GM23338 (cell line): ENCODE data around the gene NACA2.

Experiments
- CREB1 ChIP-seq: fragments of 250-450 bp; sonication (Bioruptor Pico); IDR thresholded peaks from 2 replicates; pipeline ENCODE4 v1.5.0; 2020; ENCODE audit warnings: low read depth, mild to moderate bottlenecking, moderate library complexity
- CTCF ChIP-seq, 2 experiments: fragments of 200-600 bp in 1 of 2; sonication (generic) in 1 of 2; conservative IDR thresholded peaks; 2 replicates each; pipeline versions ENCODE4 v1.5.1 to v1.6.1; 2016 to 2017; ENCODE audit warnings: antibody characterized with exemption in 2 of 2, low read depth in 2 of 2, mild to moderate bottlenecking in 2 of 2, moderate library complexity in 1 of 2
- ETS1 ChIP-seq: IDR thresholded peaks from 2 replicates; pipeline ENCODE4 v1.6.1; 2016; ENCODE audit warnings: antibody characterized with exemption
- EZH2 ChIP-seq: fragments of 200-600 bp; sonication (generic); IDR thresholded peaks from one replicate; pipeline ENCODE4 v1.8.0; 2017; ENCODE audit warnings: antibody characterized with exemption, mild to moderate bottlenecking, low read depth; ENCODE audit not compliant: unreplicated experiment
- EZH2phosphoT487 ChIP-seq: fragments of 200-600 bp; sonication (generic); IDR thresholded peaks from one replicate; pipeline ENCODE4 v1.8.1; 2018; ENCODE audit warnings: antibody characterized with exemption; ENCODE audit not compliant: unreplicated experiment
- JUNB ChIP-seq: IDR thresholded peaks from one replicate; pipeline ENCODE4 v1.6.1; 2016; ENCODE audit warnings: antibody characterized with exemption; ENCODE audit not compliant: unreplicated experiment
- NANOG ChIP-seq: IDR thresholded peaks from 2 replicates; pipeline ENCODE4 v1.6.1; 2016; ENCODE audit warnings: antibody characterized with exemption, borderline replicate concordance
- POLR2AphosphoS5 ChIP-seq: IDR thresholded peaks from 2 replicates; pipeline ENCODE4 v1.6.1; 2016; ENCODE audit warnings: antibody characterized with exemption, low read depth
- REST ChIP-seq: IDR thresholded peaks from one replicate; pipeline ENCODE4 v1.6.1; 2018; ENCODE audit warnings: antibody characterized with exemption; ENCODE audit not compliant: unreplicated experiment
- STAT1 ChIP-seq: IDR thresholded peaks from one replicate; pipeline ENCODE4 v1.6.1; 2016; ENCODE audit warnings: antibody characterized with exemption; ENCODE audit not compliant: unreplicated experiment
- ZNF114 ChIP-seq: fragments of 250-450 bp; sonication (Bioruptor Pico); IDR thresholded peaks from 2 replicates; pipeline ENCODE4 v1.5.0; 2020; ENCODE audit warnings: mild to moderate bottlenecking, moderate library complexity
- ZNF331 ChIP-seq: fragments of 250-450 bp; sonication (Bioruptor Pico); IDR thresholded peaks from 2 replicates; pipeline ENCODE4 v1.5.0; 2020; ENCODE audit warnings: low read depth, mild to moderate bottlenecking, moderate library complexity

- TF ChIP-seq CTCF (conservative IDR thresholded peaks at IDR 0.05; ENCODE audit: low read depth in 2 of 2) (no peak), EZH2phosphoT487 (no peak), CREB1 (no peak), POLR2AphosphoS5 (no peak), JUNB (no peak), EZH2 (no peak), ZNF331 (CRISPR knock-in tag) (no peak), ETS1 (no peak), REST (no peak), ZNF114 (CRISPR knock-in tag) (no peak), NANOG (no peak), STAT1 (no peak)
Observed at GRCh38 chr17:61600621-61601020, 9.6 kb upstream of the NACA2 start.
